Large intestine (tissue), 3 donors: ENCODE measurements around the gene ANKS6. TPM values are rescaled to one million over a fixed set of nuclear protein-coding genes. Genes with fewer than 3 reads are reported as not detected.

ENCODE experiments used
- DNase-seq, 2 donors: peaks; one replicate each; pipeline versions ENCODE4 v3.0.0 to v3.0.0-alpha.2; 2013
- H3K27ac ChIP-seq: one replicate; pipeline ENCODE4 v1.5.1; 2013; ENCODE audit warnings: low read length
- H3K27me3 ChIP-seq: 2 replicates; pipeline ENCODE4 v1.6.1; 2013; ENCODE audit warnings: low read length; ENCODE audit not compliant: control insufficient read depth, insufficient read depth
- H3K36me3 ChIP-seq: 2 replicates; pipeline ENCODE4 v1.6.1; 2013; ENCODE audit warnings: low read length; ENCODE audit not compliant: control insufficient read depth, insufficient read depth
- H3K4me1 ChIP-seq: one replicate; pipeline ENCODE4 v1.6.1; 2013; ENCODE audit warnings: low read length; ENCODE audit not compliant: control insufficient read depth, insufficient read depth
- H3K4me3 ChIP-seq: one replicate; pipeline ENCODE4 v1.5.1; 2013; ENCODE audit warnings: low read length
- H3K9me3 ChIP-seq: one replicate; pipeline ENCODE4 v1.6.1; 2013; ENCODE audit warnings: mild to moderate bottlenecking, low read depth, low read length, moderate library complexity; ENCODE audit not compliant: control insufficient read depth
- whole genome bisulfite sequencing: methylation state at CpG from one replicate; pipeline ENCODE4 v1.1.5; 2013; ENCODE audit warnings: low lambda C conversion rate; ENCODE audit not compliant: insufficient coverage; 5-methylcytosine and 5-hydroxymethylcytosine counted together
- polyA plus RNA-seq: library from polyadenylated mRNA; unstranded; fragments of 120-200 nt; gene quantifications from one replicate; pipeline ENCODE4 v1.2.1, GENCODE V29; 2013

Gene ANKS6
- polyA plus RNA-seq, 1 donor, result 36.9 TPM

- H3K9me3 ChIP-seq, result peaks cover 5% of the 10 kb centered on the region
- no peak overlapping the region for H3K27ac ChIP-seq
- peaks cover 16% of the 10 kb centered on the region for H3K4me1 ChIP-seq
- H3K36me3 ChIP-seq, result peaks cover 67% of the 10 kb centered on the region
- H3K27me3 ChIP-seq, result no peaks in the 10 kb centered on the region
- DNase-seq, result no peak
- no CpG with 5 or more reads among the region's 15 CpGs for WGBS
- no peak overlapping the region for H3K4me3 ChIP-seq
Observed at GRCh38 chr9:98773721-98774120, 22.6 kb downstream of the ANKS6 start.

GRCh38 chr9:98772364-98773155 lies 23.8 kb downstream of the ANKS6 start:
- Histone ChIP-seq H3K4me3 (no peak overlapping the region), H3K9me3 (peaks cover 5% of the 10 kb centered on the region), H3K27me3 (no peaks in the 10 kb centered on the region), H3K4me1 (peaks cover 7% of the 10 kb centered on the region), H3K36me3 (peaks cover 73% of the 10 kb centered on the region), H3K27ac (no peak overlapping the region)
- WGBS, result no CpG with 5 or more reads among the region's 13 CpGs
- DNase-seq, result no peak

GRCh38 chr9:98771209-98771874 lies 25.0 kb downstream of the ANKS6 start:
- DNase-seq, result no peak
- Histone ChIP-seq H3K4me1 (peaks cover 14% of the 10 kb centered on the region), H3K27me3 (no peaks in the 10 kb centered on the region), H3K36me3 (peaks cover 73% of the 10 kb centered on the region), H3K9me3 (peaks cover 5% of the 10 kb centered on the region), H3K27ac (no peak overlapping the region), H3K4me3 (no peak overlapping the region)
- WGBS, result no CpG with 5 or more reads among the region's 15 CpGs

- no peak for DNase-seq
- Histone ChIP-seq H3K4me1 (peaks cover 11% of the 10 kb centered on the region), H3K9me3 (peaks cover 5% of the 10 kb centered on the region), H3K27ac (no peak overlapping the region), H3K27me3 (no peaks in the 10 kb centered on the region), H3K4me3 (no peak overlapping the region), H3K36me3 (peaks cover 75% of the 10 kb centered on the region)
- no CpG with 5 or more reads among the region's 10 CpGs for WGBS
Observed at GRCh38 chr9:98770717-98771116, 25.6 kb downstream of the ANKS6 start.

GRCh38 chr9:98768344-98768743 lies 28.0 kb downstream of the ANKS6 start:
- no peak for DNase-seq
- Histone ChIP-seq H3K27me3 (no peaks in the 10 kb centered on the region), H3K4me3 (no peak overlapping the region), H3K4me1 (peaks cover 11% of the 10 kb centered on the region), H3K27ac (no peak overlapping the region), H3K36me3 (peaks cover 75% of the 10 kb centered on the region), H3K9me3 (peaks cover 5% of the 10 kb centered on the region)
- WGBS, result no CpG with 5 or more reads among the region's 9 CpGs

- no CpG with 5 or more reads among the region's 7 CpGs for WGBS
- Histone ChIP-seq H3K36me3 (peaks cover 70% of the 10 kb centered on the region), H3K9me3 (peaks cover 5% of the 10 kb centered on the region), H3K27ac (no peak overlapping the region), H3K4me3 (no peak overlapping the region), H3K27me3 (no peaks in the 10 kb centered on the region), H3K4me1 (peaks cover 11% of the 10 kb centered on the region)
- DNase-seq, result no peak
Observed at GRCh38 chr9:98767915-98768314, 28.4 kb downstream of the ANKS6 start.

GRCh38 chr9:98767196-98767595 lies 29.2 kb downstream of the ANKS6 start:
- peaks cover 5% of the 10 kb centered on the region for H3K9me3 ChIP-seq
- H3K36me3 ChIP-seq, result peaks cover 63% of the 10 kb centered on the region
- H3K27ac ChIP-seq, result peak overlapping the region; percentile 56
- H3K4me3 ChIP-seq, result no peak overlapping the region
- H3K4me1 ChIP-seq, result peaks cover 11% of the 10 kb centered on the region
- no CpG with 5 or more reads among the region's 3 CpGs for WGBS
- no peaks in the 10 kb centered on the region for H3K27me3 ChIP-seq
- DNase-seq, result no peak

GRCh38 chr9:98766586-98766985 lies 29.8 kb downstream of the ANKS6 start:
- Histone ChIP-seq H3K27me3 (no peaks in the 10 kb centered on the region), H3K36me3 (peaks cover 57% of the 10 kb centered on the region), H3K27ac (peak overlapping the region; percentile 56), H3K9me3 (peaks cover 5% of the 10 kb centered on the region), H3K4me1 (peaks cover 11% of the 10 kb centered on the region), H3K4me3 (no peak overlapping the region)
- DNase-seq, result peak; percentile 48 to 71
- WGBS, result no CpG with 5 or more reads among the region's 2 CpGs

GRCh38 chr9:98765256-98765655 lies 31.1 kb downstream of the ANKS6 start:
- Histone ChIP-seq H3K4me1 (peaks cover 11% of the 10 kb centered on the region), H3K4me3 (no peak overlapping the region), H3K9me3 (no peaks in the 10 kb centered on the region), H3K27ac (no peak overlapping the region), H3K36me3 (peaks cover 46% of the 10 kb centered on the region), H3K27me3 (no peaks in the 10 kb centered on the region)
- no CpG with 5 or more reads among the region's 1 CpG for WGBS
- no peak for DNase-seq

- Histone ChIP-seq H3K4me3 (no peak overlapping the region), H3K36me3 (peaks cover 41% of the 10 kb centered on the region), H3K27me3 (no peaks in the 10 kb centered on the region), H3K27ac (no peak overlapping the region), H3K9me3 (peaks cover 2% of the 10 kb centered on the region), H3K4me1 (peaks cover 11% of the 10 kb centered on the region)
- 94% methylated on average over 2 of the region's 3 CpGs for WGBS
- DNase-seq, result no peak
Observed at GRCh38 chr9:98763986-98764745, 32.2 kb downstream of the ANKS6 start.
